ENCODE measurements around the gene ZNF467.

Gene ZNF467

GRCh38 chr7:149748076-149748874, 25.1 kb downstream of the ZNF467 start:
- no peak for ATAC-seq
- TF ChIP-seq PPARA (CRISPR knock-in tag; IDR thresholded peaks at IDR 0.05; ENCODE audit: borderline replicate concordance) (no peak), ZNF565 (CRISPR knock-in tag; conservative IDR thresholded peaks at IDR 0.05; ENCODE audit: low read depth) (no peak), RARB (CRISPR knock-in tag; IDR thresholded peaks at IDR 0.05) (no peak), POU6F1 (CRISPR knock-in tag; IDR thresholded peaks at IDR 0.05; ENCODE audit: borderline replicate concordance, low read depth) (no peak), BACH2 (CRISPR knock-in tag; IDR thresholded peaks at IDR 0.05; ENCODE audit: borderline replicate concordance) (no peak)
- TF ChIP-seq, protein P1, sequence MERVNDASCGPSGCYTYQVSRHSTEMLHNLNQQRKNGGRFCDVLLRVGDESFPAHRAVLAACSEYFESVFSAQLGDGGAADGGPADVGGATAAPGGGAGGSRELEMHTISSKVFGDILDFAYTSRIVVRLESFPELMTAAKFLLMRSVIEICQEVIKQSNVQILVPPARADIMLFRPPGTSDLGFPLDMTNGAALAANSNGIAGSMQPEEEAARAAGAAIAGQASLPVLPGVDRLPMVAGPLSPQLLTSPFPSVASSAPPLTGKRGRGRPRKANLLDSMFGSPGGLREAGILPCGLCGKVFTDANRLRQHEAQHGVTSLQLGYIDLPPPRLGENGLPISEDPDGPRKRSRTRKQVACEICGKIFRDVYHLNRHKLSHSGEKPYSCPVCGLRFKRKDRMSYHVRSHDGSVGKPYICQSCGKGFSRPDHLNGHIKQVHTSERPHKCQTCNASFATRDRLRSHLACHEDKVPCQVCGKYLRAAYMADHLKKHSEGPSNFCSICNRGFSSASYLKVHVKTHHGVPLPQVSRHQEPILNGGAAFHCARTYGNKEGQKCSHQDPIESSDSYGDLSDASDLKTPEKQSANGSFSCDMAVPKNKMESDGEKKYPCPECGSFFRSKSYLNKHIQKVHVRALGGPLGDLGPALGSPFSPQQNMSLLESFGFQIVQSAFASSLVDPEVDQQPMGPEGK (CRISPR knock-in tag; IDR thresholded peaks at IDR 0.05; ENCODE audit: borderline replicate concordance), result no peak

GRCh38 chr7:149743476-149744255, 29.7 kb downstream of the ZNF467 start:
- no peak for ATAC-seq
- TF ChIP-seq OSR1 (CRISPR knock-in tag; IDR thresholded peaks at IDR 0.05), result no peak
- TF ChIP-seq TOX (CRISPR knock-in tag; IDR thresholded peaks at IDR 0.05; ENCODE audit: borderline replicate concordance), result no peak
- no peak for TF ChIP-seq ZNF70 (CRISPR knock-in tag; IDR thresholded peaks at IDR 0.05)
- no peak for TF ChIP-seq SNAI2 (CRISPR knock-in tag; IDR thresholded peaks at IDR 0.05)
- no peak for TF ChIP-seq GLIS3 (CRISPR knock-in tag; IDR thresholded peaks at IDR 0.05)
- TF ChIP-seq POU6F1 (CRISPR knock-in tag; IDR thresholded peaks at IDR 0.05; ENCODE audit: borderline replicate concordance, low read depth), result no peak
- TF ChIP-seq, protein P2, sequence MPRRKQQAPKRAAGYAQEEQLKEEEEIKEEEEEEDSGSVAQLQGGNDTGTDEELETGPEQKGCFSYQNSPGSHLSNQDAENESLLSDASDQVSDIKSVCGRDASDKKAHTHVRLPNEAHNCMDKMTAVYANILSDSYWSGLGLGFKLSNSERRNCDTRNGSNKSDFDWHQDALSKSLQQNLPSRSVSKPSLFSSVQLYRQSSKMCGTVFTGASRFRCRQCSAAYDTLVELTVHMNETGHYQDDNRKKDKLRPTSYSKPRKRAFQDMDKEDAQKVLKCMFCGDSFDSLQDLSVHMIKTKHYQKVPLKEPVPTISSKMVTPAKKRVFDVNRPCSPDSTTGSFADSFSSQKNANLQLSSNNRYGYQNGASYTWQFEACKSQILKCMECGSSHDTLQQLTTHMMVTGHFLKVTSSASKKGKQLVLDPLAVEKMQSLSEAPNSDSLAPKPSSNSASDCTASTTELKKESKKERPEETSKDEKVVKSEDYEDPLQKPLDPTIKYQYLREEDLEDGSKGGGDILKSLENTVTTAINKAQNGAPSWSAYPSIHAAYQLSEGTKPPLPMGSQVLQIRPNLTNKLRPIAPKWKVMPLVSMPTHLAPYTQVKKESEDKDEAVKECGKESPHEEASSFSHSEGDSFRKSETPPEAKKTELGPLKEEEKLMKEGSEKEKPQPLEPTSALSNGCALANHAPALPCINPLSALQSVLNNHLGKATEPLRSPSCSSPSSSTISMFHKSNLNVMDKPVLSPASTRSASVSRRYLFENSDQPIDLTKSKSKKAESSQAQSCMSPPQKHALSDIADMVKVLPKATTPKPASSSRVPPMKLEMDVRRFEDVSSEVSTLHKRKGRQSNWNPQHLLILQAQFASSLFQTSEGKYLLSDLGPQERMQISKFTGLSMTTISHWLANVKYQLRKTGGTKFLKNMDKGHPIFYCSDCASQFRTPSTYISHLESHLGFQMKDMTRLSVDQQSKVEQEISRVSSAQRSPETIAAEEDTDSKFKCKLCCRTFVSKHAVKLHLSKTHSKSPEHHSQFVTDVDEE (CRISPR knock-in tag; IDR thresholded peaks at IDR 0.05), result no peak
- no peak for TF ChIP-seq ZFP30 (CRISPR knock-in tag; IDR thresholded peaks at IDR 0.05)
- no peak for TF ChIP-seq ZFP3 (CRISPR knock-in tag; IDR thresholded peaks at IDR 0.05)
- TF ChIP-seq ISL1 (CRISPR knock-in tag; IDR thresholded peaks at IDR 0.05), result no peak
- TF ChIP-seq, protein P1 (CRISPR knock-in tag; IDR thresholded peaks at IDR 0.05; ENCODE audit: borderline replicate concordance), result no peak
- no peak for TF ChIP-seq TCF4 (CRISPR knock-in tag; IDR thresholded peaks at IDR 0.05; ENCODE audit: borderline replicate concordance)
- TF ChIP-seq, protein P3, sequence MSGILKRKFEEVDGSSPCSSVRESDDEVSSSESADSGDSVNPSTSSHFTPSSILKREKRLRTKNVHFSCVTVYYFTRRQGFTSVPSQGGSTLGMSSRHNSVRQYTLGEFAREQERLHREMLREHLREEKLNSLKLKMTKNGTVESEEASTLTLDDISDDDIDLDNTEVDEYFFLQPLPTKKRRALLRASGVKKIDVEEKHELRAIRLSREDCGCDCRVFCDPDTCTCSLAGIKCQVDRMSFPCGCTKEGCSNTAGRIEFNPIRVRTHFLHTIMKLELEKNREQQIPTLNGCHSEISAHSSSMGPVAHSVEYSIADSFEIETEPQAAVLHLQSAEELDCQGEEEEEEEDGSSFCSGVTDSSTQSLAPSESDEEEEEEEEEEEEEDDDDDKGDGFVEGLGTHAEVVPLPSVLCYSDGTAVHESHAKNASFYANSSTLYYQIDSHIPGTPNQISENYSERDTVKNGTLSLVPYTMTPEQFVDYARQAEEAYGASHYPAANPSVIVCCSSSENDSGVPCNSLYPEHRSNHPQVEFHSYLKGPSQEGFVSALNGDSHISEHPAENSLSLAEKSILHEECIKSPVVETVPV (CRISPR knock-in tag; IDR thresholded peaks at IDR 0.05), result no peak
- TF ChIP-seq ZNF565 (CRISPR knock-in tag; conservative IDR thresholded peaks at IDR 0.05; ENCODE audit: low read depth), result no peak
- no peak for TF ChIP-seq PPARA (CRISPR knock-in tag; IDR thresholded peaks at IDR 0.05; ENCODE audit: borderline replicate concordance)
- no peak for TF ChIP-seq ZC3H10 (CRISPR knock-in tag; IDR thresholded peaks at IDR 0.05)
- no peak for TF ChIP-seq ARNTL (CRISPR knock-in tag; IDR thresholded peaks at IDR 0.05; ENCODE audit: borderline replicate concordance, low read depth)

Data from SK-N-SH treated with all-trans-retinoic acid at 6 μM for 48 hours (cell line).